ENCODE results near the gene TESK2.

The TESK2 gene

DNA sequence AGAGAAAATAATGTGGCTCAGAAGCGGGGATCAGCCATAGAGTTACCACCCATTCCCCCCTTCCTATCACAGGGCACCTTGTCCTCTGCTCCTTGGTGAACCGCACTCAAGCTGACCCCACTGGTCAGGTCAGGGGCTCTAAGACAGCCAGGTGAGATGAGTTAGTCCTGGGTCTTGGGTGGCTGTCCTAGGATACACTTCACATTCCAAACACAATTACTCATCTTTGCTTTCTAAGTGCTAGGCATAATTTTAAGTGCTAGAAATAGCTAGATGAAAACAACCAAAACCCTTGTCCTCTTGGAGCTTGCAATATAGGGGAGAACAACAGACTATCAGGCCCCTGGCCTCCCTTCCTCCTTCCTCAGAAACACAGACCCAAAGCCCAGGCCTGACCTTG is 142.9 kb downstream of the TESK2 start:
- no peaks in the 10 kb centered on the region for H3K9me3 ChIP-seq
- TF ChIP-seq Cebpa-rat (IDR thresholded peaks at IDR 0.05): no peak
- H3K4me3 ChIP-seq: no peak overlapping the region
- no peaks in the 10 kb centered on the region for H3K27me3 ChIP-seq
- no peak overlapping the region for H3K9ac ChIP-seq
- H4K20me1 ChIP-seq: no peaks in the 10 kb centered on the region
- no peak overlapping the region for H3K27ac ChIP-seq
- H3K4me1 ChIP-seq: peaks cover 1% of the 10 kb centered on the region
- peaks cover 38% of the 10 kb centered on the region for H3K36me3 ChIP-seq
- H3K4me2 ChIP-seq: no peak overlapping the region

DNA sequence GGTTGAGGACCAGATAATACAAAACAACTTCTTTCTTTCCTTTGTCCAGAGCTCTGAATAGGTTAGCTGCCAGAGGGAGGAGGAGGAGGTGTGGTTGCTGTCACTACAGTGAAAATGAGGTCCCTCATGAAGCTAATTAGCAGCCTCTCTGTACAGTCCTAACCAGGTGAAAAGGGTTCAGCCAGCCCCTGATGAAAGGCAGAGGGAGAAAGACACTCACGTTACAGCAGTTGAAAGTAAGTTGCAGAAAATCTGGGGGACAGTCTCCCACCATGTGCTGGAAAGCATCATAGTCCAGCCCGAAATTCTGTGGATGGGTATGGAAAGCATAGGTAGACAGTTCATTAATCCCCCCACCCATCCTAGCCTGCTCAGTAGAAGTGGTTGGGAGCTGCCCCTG is 144.5 kb downstream of the TESK2 start:
- Histone ChIP-seq H3K27me3 (no peaks in the 10 kb centered on the region), H3K4me2 (no peak overlapping the region), H4K20me1 (no peaks in the 10 kb centered on the region), H3K4me3 (no peak overlapping the region), H3K36me3 (peaks cover 53% of the 10 kb centered on the region), H3K4me1 (peaks cover 17% of the 10 kb centered on the region), H3K27ac (no peak overlapping the region), H3K9me3 (no peaks in the 10 kb centered on the region), H3K9ac (no peak overlapping the region)
- no peak for TF ChIP-seq Cebpa-rat (IDR thresholded peaks at IDR 0.05)

GRCh38 chr1:45345014-45345413 is 145.9 kb downstream of the TESK2 start:
- peaks cover 53% of the 10 kb centered on the region for H3K36me3 ChIP-seq
- no peaks in the 10 kb centered on the region for H3K27me3 ChIP-seq
- H3K27ac ChIP-seq: no peak overlapping the region
- no peaks in the 10 kb centered on the region for H3K9me3 ChIP-seq
- no peak for TF ChIP-seq Cebpa-rat (IDR thresholded peaks at IDR 0.05)
- peaks cover 27% of the 10 kb centered on the region for H3K4me1 ChIP-seq
- no peak overlapping the region for H3K4me2 ChIP-seq
- no peak overlapping the region for H3K4me3 ChIP-seq
- no peaks in the 10 kb centered on the region for H4K20me1 ChIP-seq
- H3K9ac ChIP-seq: no peak overlapping the region

- Histone ChIP-seq H3K4me3 (no peak overlapping the region), H3K9me3 (no peaks in the 10 kb centered on the region)
- TF ChIP-seq Cebpa-rat (IDR thresholded peaks at IDR 0.05): no peak
These were observed 146.5 kb downstream of the TESK2 start for GRCh38 chr1:45344499-45344898.

GRCh38 chr1:45340816-45341466 is 150.0 kb downstream of the TESK2 start:
- no peaks in the 10 kb centered on the region for H3K27me3 ChIP-seq
- peak overlapping the region; percentile 82 for H3K4me3 ChIP-seq
- no peaks in the 10 kb centered on the region for H3K9me3 ChIP-seq
- no peak for TF ChIP-seq Cebpa-rat (IDR thresholded peaks at IDR 0.05)
- peak overlapping the region; percentile 97 for H3K9ac ChIP-seq
- peaks cover 44% of the 10 kb centered on the region for H3K36me3 ChIP-seq
- peak overlapping the region; percentile 83 for H3K4me2 ChIP-seq
- H3K4me1 ChIP-seq: peaks cover 44% of the 10 kb centered on the region
- no peaks in the 10 kb centered on the region for H4K20me1 ChIP-seq
- peak overlapping the region; percentile 97 for H3K27ac ChIP-seq

More at GRCh38 chr1:45344499-45344898, 146.5 kb downstream of the TESK2 start:
- Histone ChIP-seq H4K20me1 (no peaks in the 10 kb centered on the region), H3K4me1 (peaks cover 27% of the 10 kb centered on the region), H3K27ac (no peak overlapping the region), H3K9ac (no peak overlapping the region), H3K36me3 (peaks cover 53% of the 10 kb centered on the region), H3K4me2 (no peak overlapping the region), H3K27me3 (no peaks in the 10 kb centered on the region)

DNA sequence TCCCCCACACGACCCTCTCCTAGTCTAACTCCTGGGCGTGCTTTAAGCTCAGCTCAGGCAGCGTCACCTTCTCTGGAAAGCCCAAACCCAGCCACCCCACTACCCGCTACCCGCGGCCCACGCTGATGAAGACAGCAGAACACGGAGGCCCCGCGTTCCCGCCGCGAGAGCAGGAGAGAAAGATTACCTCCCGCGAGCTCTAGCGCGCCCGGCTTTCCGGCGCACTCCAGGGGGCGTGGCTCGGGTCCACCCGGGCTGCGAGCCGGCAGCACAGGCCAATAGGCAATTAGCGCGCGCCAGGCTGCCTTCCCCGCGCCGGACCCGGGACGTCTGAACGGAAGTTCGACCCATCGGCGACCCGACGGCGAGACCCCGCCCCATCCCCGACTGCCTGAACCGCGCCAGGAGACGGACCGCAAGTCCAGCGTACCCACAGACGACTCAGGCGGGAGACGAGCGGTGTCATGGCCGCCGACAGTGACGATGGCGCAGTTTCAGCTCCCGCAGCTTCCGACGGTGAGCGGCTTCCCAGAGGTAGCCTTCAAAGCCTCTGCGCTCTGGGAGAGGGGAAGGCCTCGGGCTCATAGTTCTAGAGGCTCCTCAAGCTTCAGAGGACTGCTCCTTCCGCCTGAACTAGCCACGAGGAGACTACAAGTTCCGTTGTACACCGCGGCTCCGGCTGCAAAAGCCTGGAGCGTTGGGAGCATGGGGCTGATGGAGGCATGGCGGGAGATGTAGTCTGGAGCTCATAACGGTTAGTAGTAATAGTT is 151.0 kb downstream of the TESK2 start, which contains the start of the genes MUTYH and TOE1:
Gene MUTYH, minus strand, starts transcription at position 652 of the 770 bp plus-strand sequence. CDS start 5,935 bp downstream, outside the sequence.
Gene TOE1, plus strand, starts transcription at position 382 of the 770 bp plus-strand sequence. Its CDS starts 83 bp downstream, at position 465.
- peak within 1 kb of the TSS; percentile 83 for H3K4me2 ChIP-seq
- H3K27ac ChIP-seq: peak within 1 kb of the TSS; percentile 97
- peak within 1 kb of the TSS; percentile 97 for H3K9ac ChIP-seq
- no peaks in the 10 kb centered on the region for H3K9me3 ChIP-seq
- H4K20me1 ChIP-seq: no peaks in the 10 kb centered on the region
- peaks cover 35% of the 10 kb centered on the region for H3K36me3 ChIP-seq
- peak within 1 kb of the TSS; percentile 82 for H3K4me3 ChIP-seq
- H3K27me3 ChIP-seq: no peaks in the 10 kb centered on the region
- peaks cover 47% of the 10 kb centered on the region for H3K4me1 ChIP-seq
- no peak for TF ChIP-seq Cebpa-rat (IDR thresholded peaks at IDR 0.05)

- no peaks in the 10 kb centered on the region for H3K27me3 ChIP-seq
- no peak overlapping the region for H3K27ac ChIP-seq
- H3K4me1 ChIP-seq: peaks cover 57% of the 10 kb centered on the region
- H3K4me2 ChIP-seq: peak overlapping the region; percentile 83
- TF ChIP-seq Cebpa-rat (IDR thresholded peaks at IDR 0.05): no peak
- H4K20me1 ChIP-seq: no peaks in the 10 kb centered on the region
- peaks cover 28% of the 10 kb centered on the region for H3K36me3 ChIP-seq
- no peak overlapping the region for H3K4me3 ChIP-seq
- H3K9ac ChIP-seq: no peak overlapping the region
- H3K9me3 ChIP-seq: no peaks in the 10 kb centered on the region
These were observed 153.2 kb downstream of the TESK2 start for GRCh38 chr1:45337630-45338325.

GRCh38 chr1:45335855-45336324 is 155.1 kb downstream of the TESK2 start:
- H3K9ac ChIP-seq: no peak overlapping the region
- H3K27ac ChIP-seq: no peak overlapping the region
- H3K4me3 ChIP-seq: no peak overlapping the region
- H3K4me2 ChIP-seq: no peak overlapping the region
- H3K4me1 ChIP-seq: peaks cover 44% of the 10 kb centered on the region
- TF ChIP-seq Cebpa-rat (IDR thresholded peaks at IDR 0.05): no peak
- H3K9me3 ChIP-seq: no peaks in the 10 kb centered on the region
- H4K20me1 ChIP-seq: no peaks in the 10 kb centered on the region
- H3K27me3 ChIP-seq: no peaks in the 10 kb centered on the region
- peaks cover 35% of the 10 kb centered on the region for H3K36me3 ChIP-seq

GRCh38 chr1:45334308-45335245 is 156.4 kb downstream of the TESK2 start:
- TF ChIP-seq Cebpa-rat (IDR thresholded peaks at IDR 0.05): no peak
- Histone ChIP-seq H3K4me1 (peaks cover 46% of the 10 kb centered on the region), H3K9ac (no peak overlapping the region)

More at GRCh38 chr1:45334308-45335245, 156.4 kb downstream of the TESK2 start:
- H3K9me3 ChIP-seq: no peaks in the 10 kb centered on the region
- no peak overlapping the region for H3K4me3 ChIP-seq
- H4K20me1 ChIP-seq: no peaks in the 10 kb centered on the region
- H3K27ac ChIP-seq: peak overlapping the region; percentile 55
- H3K36me3 ChIP-seq: peaks cover 46% of the 10 kb centered on the region
- peak overlapping the region; percentile 51 for H3K4me2 ChIP-seq
- H3K27me3 ChIP-seq: no peaks in the 10 kb centered on the region
